A549 (cell line): Measurements from ENCODE around the gene DCAF7.

Source experiments
- CHD4 ChIP-seq: fragments of 200-600 bp; sonication (generic); IDR thresholded peaks from 2 replicates; pipeline ENCODE4 v1.6.1; 2016; ENCODE audit warnings: antibody characterized with exemption, mild to moderate bottlenecking, borderline replicate concordance
- CTCF ChIP-seq: fragments of >200 bp; sonication (Bioruptor Twin); formaldehyde crosslinking; IDR thresholded peaks from 3 replicates; pipeline ENCODE4 v1.5.1; 2016
- EP300 ChIP-seq, 2 experiments: fragments of >200 bp; sonication (Bioruptor Twin); formaldehyde crosslinking; IDR thresholded peaks; 2 replicates in 1 of 2; 3 replicates in 1 of 2; pipeline ENCODE4 v1.6.1; 2016 to 2017
- HOXA7 ChIP-seq: fragments of 250-450 bp; sonication (Bioruptor Pico); IDR thresholded peaks from 2 replicates; pipeline ENCODE4 v1.5.0; 2020; ENCODE audit warnings: mild to moderate bottlenecking, moderate library complexity
- HOXB5 ChIP-seq: fragments of 250-450 bp; sonication (Bioruptor Pico); IDR thresholded peaks from 2 replicates; pipeline ENCODE4 v1.5.0; 2020; ENCODE audit warnings: mild to moderate bottlenecking, moderate library complexity
- JUNB ChIP-seq: fragments of >200 bp; sonication (Bioruptor Twin); formaldehyde crosslinking; IDR thresholded peaks from 2 replicates; pipeline ENCODE4 v1.6.1; 2016
- POLR2A ChIP-seq: IDR thresholded peaks from 2 replicates; pipeline ENCODE4 v1.6.1; 2012; ENCODE audit warnings: mild to moderate bottlenecking, low read length
- RFX5 ChIP-seq: fragments of 450-650 bp; IDR thresholded peaks from 2 replicates; pipeline ENCODE4 v1.7.1; 2014; ENCODE audit warnings: antibody characterized with exemption, mild to moderate bottlenecking, moderate library complexity

GRCh38 chr17:63578769-63579111 is 28.5 kb downstream of the DCAF7 start:
- TF ChIP-seq RFX5 (no peak), HOXB5 (no peak), CTCF (no peak), POLR2A (no peak), EP300 (IDR thresholded peaks at IDR 0.05) (no peak), JUNB (no peak), CHD4 (no peak), HOXA7 (CRISPR knock-in tag) (no peak)
